NCI-H2227 (cell line): ENCODE measurements around the gene CPNE8.

ENCODE experiments used
- DNase-seq: peaks from one replicate; lab custom pipeline; 2025; ENCODE audit not compliant: unreplicated experiment; lab: John Stamatoyannopoulos, UW

CPNE8 gene

GRCh38 chr12:38838056-38838850, 67.1 kb downstream of the CPNE8 start:
- no peak for DNase-seq

DNA sequence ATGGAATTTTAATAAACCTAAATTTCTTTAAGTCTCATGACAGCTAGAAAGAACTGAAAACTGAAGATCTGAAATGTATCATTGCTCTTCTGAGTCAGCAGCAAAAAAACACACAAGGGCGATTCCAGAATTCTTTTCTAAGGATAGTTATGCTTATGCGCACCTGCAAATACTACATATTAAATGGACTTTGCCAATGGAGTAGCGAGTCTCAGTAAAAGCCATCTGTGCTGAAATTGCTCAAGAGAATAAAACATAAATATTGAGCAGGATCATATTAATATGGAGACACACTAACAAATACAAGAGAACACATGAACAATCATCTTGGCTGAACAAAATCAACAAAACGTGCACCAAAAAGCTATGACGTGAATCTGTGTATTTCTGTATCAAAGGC, 73.7 kb downstream of the CPNE8 start:
- DNase-seq = no peak

DNA sequence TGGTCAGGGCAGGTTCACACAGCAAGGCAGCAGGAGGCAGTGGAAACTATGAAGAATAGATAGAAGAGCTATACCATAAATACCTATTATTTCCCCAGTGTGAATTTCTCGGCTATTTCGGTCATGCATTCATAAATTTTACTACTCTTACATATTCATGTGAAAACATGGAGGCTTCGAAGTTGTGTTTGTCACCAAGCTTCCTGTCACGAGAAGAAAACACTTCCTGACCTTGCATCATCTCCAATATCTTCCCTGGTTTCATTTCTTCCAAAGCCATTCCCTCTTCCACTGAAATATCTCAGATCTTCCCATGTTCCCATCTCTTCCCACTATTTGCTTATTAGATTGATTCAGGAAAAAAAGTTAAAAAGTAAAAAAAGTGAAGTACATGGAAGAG, 80.4 kb downstream of the CPNE8 start:
- DNase-seq = no peak

DNA sequence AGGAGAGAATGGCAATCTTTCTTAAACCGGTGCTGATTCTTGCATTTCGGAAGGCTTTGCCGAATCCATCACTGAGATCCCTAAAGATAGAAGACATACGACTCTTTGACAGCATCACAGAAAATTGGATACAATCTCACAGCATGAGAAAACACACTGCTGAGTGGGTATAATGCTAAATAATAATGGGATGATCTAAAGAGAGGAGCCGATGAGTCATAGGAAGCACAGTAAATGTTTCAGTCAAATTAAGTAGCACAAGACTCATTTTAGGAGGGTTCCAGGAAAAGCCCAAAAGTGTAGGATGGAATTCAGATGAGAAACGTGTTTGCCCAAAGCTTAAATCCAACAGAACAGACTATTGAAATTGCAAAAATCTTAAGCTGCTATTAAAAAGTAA, 81.7 kb downstream of the CPNE8 start:
- no peak for DNase-seq

DNA sequence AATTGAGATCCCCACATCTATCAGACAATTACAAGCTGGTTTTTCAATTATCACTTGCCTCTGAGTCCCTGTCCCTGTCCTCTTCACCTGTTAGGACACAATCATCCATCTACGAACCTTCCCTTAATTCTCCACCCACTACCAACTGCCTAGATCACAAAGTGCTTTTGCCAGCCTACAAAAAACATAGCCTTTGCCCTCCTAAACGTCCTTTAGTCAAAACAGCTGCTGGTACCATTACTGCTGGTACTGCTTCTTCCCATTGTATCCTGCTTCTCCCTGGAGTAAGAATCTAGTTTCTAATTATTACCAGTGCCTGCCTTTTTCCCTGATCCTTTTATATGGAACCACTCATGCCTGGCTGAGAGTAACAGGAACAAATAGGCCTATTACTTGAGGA, 82.1 kb downstream of the CPNE8 start:
- no peak for DNase-seq

GRCh38 chr12:38817942-38818341, 87.4 kb downstream of the CPNE8 start:
- no peak for DNase-seq

DNA sequence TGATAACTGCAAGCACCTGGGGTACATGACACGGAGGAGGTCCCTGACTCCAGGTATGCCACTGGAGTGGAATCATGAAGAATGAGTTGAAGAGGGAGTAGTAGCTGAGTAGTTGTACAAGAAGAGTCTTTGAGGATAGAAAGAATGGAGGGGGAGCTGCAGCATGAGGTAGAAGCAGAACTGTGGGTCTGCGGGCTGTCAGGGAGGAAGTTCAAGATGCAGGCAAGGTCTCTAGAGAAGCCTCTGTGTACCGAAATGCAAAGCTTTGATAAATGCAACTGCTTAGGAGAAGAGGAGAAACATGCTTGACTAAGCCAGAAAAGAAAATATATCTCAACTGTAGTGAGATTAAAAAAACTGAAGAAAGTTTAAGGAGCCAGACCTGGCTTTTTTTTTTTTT, 91.5 kb downstream of the CPNE8 start:
- DNase-seq = no peak

- DNase-seq = no peak
These were observed 93.5 kb downstream of the CPNE8 start for GRCh38 chr12:38811814-38812356.

GRCh38 chr12:38809832-38810231, 95.6 kb downstream of the CPNE8 start:
- DNase-seq = no peak

DNA sequence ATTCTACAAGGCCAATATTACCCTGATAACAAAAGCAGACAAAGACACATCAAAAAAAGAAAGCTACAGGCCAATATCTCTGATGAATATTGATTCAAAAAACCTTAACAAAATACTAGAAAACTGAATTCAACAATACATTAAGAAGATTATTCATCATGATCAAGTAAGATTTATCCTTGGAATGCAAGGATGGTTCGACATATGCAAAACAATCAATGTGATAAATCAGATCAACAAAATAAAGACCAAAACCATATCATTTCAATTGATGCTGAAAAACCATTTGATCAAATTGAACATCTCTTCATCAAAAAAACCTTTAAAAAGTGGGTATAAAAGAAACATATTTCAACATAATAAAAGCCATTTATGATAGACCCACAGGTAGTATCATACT, 117.3 kb downstream of the CPNE8 start:
- no peak for DNase-seq

GRCh38 chr12:38785381-38785780, 120.0 kb downstream of the CPNE8 start:
- DNase-seq = no peak

DNA sequence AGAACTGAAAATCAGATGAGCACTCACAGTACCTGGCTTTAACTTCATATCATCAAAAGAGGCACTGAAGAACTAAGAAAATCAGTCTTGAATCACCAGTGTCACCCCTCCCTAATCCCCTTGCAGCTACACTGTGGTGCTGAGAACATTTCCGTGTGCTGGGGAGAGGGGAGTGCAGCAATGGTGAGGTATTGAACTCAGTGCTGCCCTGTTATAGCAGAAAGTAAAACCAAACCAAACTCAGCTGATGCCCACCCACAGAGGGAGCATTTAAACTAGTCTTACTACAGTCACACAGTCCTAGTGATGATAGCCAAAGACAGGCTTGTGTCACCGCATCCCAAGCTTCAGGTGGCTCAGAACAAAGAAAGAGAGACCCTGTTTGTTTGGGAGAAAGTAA, 122.1 kb downstream of the CPNE8 start:
- DNase-seq = no peak

DNA sequence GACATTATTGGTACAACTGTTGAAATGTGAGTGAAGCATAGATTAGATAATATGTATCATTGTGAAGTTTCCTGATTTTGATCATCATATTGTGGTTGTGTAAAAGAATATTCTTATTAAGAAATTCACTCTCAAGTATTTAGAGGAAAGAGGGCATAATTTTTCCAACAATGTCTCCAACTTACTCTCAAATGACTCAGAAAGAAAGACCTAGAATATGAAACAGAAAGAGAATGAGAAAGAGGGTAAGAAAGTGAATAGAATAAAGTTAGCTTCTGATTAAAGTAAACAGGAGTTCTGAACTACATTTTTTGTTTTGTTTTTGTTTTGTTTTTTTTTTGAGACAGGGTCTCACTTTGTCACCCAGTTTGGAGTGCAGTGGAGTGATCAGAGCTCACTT, 123.0 kb downstream of the CPNE8 start:
- no peak for DNase-seq

GRCh38 chr12:38776647-38777046, 128.7 kb downstream of the CPNE8 start:
- no peak for DNase-seq

DNA sequence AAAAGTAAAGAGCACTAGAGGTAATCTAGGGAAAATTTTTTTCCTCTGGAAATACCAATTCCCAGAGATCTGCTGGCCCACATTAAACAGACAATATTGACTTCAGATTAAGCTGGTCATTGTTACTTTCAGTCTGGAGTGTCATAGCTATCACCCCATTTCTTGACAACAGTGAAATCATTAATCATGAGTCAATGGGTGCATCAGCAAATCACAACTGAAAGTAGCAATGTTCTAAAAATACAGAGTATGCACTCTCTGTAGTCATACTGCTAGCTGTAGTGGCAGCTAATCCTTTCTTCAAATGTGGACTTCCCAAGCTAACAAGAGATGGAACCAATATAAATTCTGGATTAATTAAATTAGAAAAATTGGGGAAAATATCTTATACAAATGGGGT, 129.9 kb downstream of the CPNE8 start:
- DNase-seq = no peak

GRCh38 chr12:38772437-38772836, 133.0 kb downstream of the CPNE8 start:
- DNase-seq = no peak

GRCh38 chr12:38771871-38772270, 133.5 kb downstream of the CPNE8 start:
- DNase-seq = no peak

GRCh38 chr12:38761636-38762342, 143.6 kb downstream of the CPNE8 start:
- DNase-seq = no peak

- no peak for DNase-seq
These were observed 144.3 kb downstream of the CPNE8 start for GRCh38 chr12:38761111-38761510.

- no peak for DNase-seq
These were observed 145.8 kb downstream of the CPNE8 start for GRCh38 chr12:38759621-38760020.

GRCh38 chr12:38746744-38747143, 158.6 kb downstream of the CPNE8 start:
- no peak for DNase-seq

- DNase-seq = no peak
These were observed 159.8 kb downstream of the CPNE8 start for GRCh38 chr12:38745601-38746000.
